ENCODE results near the gene C8A. TPM values are rescaled to one million over a fixed set of nuclear protein-coding genes. Genes with fewer than 3 reads are reported as not detected.

C8A gene
- total RNA-seq, 1 experiment from 2014 or later: not detected

GRCh38 chr1:56836359-56836758 is 18.2 kb upstream of the C8A start:
- no peaks in the 10 kb centered on the region for H3K36me3 Mint-ChIP-seq (ENCODE audit: insufficient read depth in 1 of 3, low read depth in 3 of 3)
- H4K91ac ChIP-seq (ENCODE audit: insufficient read length, low read depth, low read length): no peak overlapping the region

More at GRCh38 chr1:56836359-56836758, 18.2 kb upstream of the C8A start:
- H3K18ac ChIP-seq (ENCODE audit: insufficient read length, low read depth, low read length): no peak overlapping the region
- no peaks in the 10 kb centered on the region for H4K20me1 ChIP-seq (ENCODE audit: control insufficient read depth, insufficient read depth, insufficient read length)
- no peaks in the 10 kb centered on the region for H3K79me2 ChIP-seq (ENCODE audit: insufficient read depth, low read length)
- no peak overlapping the region for H2BK20ac ChIP-seq (ENCODE audit: low read depth, low read length, poor library complexity, severe bottlenecking)
- H3K4me2 ChIP-seq (ENCODE audit: insufficient read depth, insufficient read length, low read length): no peak overlapping the region
- H4K5ac ChIP-seq (ENCODE audit: insufficient read length, low read depth, low read length): no peak overlapping the region
- H3K79me1 ChIP-seq (ENCODE audit: insufficient read depth, low read depth, low read length, poor library complexity, severe bottlenecking): no peaks in the 10 kb centered on the region
- no peak overlapping the region for H4K8ac ChIP-seq (replicated peaks; ENCODE audit: insufficient read length, low read depth, low read length)
- Mint-ChIP-seq H3K4me3 (no peak overlapping the region), H3K9me3 (no peaks in the 10 kb centered on the region), H3K27me3 (ENCODE audit: low read depth) (peaks cover 10% of the 10 kb centered on the region), H3K4me1 (peaks cover 7 to 13% of the 10 kb centered on the region in 2 experiments; a peak in 3 of 4 replicates), H3K27ac (no peak overlapping the region)
- no peak for TF ChIP-seq CTCF (conservative IDR thresholded peaks at IDR 0.05)
- H3K9ac ChIP-seq (ENCODE audit: extremely low read depth, insufficient read length, low read length): no peak overlapping the region
- no peak overlapping the region for H3T11ph ChIP-seq (ENCODE audit: low read length)
- H2BK120ac ChIP-seq (ENCODE audit: low read depth, low read length, poor library complexity, severe bottlenecking): no peak overlapping the region
- no peaks in the 10 kb centered on the region for H3K9me3 ChIP-seq (ENCODE audit: control insufficient read depth, low read depth, low read length)
- no peak overlapping the region for H3K14ac ChIP-seq (ENCODE audit: insufficient read depth, low read length)
- no peaks in the 10 kb centered on the region for H3K4me1 ChIP-seq (ENCODE audit: insufficient read depth, low read length)
- no peak overlapping the region for H3K56ac ChIP-seq (ENCODE audit: insufficient read length, low read depth, low read length)
- H3K4ac ChIP-seq (ENCODE audit: low read depth, low read length): no peak overlapping the region
- H2BK5ac ChIP-seq (ENCODE audit: insufficient read length, low read length): no peak overlapping the region
- H3K27ac ChIP-seq (ENCODE audit: insufficient read length, low read depth, low read length): no peak overlapping the region
- H3K23me2 ChIP-seq (ENCODE audit: insufficient read length, low read depth, low read length, poor library complexity, severe bottlenecking): no peaks in the 10 kb centered on the region
- no peak overlapping the region for H2AK5ac ChIP-seq (ENCODE audit: insufficient read length, low read length)
- H2AFZ ChIP-seq (ENCODE audit: low read length): no peak overlapping the region
- H2BK15ac ChIP-seq (ENCODE audit: low read depth, low read length): no peak overlapping the region
- no peak overlapping the region for H3K23ac ChIP-seq (ENCODE audit: insufficient read length, low read depth, low read length)
- no peaks in the 10 kb centered on the region for H3K27me3 ChIP-seq (ENCODE audit: insufficient read depth, low read length)
- no peak for DNase-seq
- WGBS (ENCODE audit: extremely low coverage, insufficient read length, low lambda C conversion rate): no CpG with 5 or more reads among the region's 4 CpGs
- no peak overlapping the region for H2BK12ac ChIP-seq (ENCODE audit: insufficient read length, low read depth, low read length)

All from H9 (cell line).